OCI-LY7 (cell line): ENCODE data around the gene ICAM1. TPM values are rescaled to one million over a fixed set of nuclear protein-coding genes. Genes with fewer than 3 reads are reported as not detected.

Experiments
- BruUV-seq: library from RNA; stranded (reverse); fragments of 400-500 nt; replicated peaks from 2 replicates; lab custom pipeline; 2021; lab: Mats Ljungman, UMichigan
- CTCF ChIA-PET: fragments of 300-600 bp; sonication (Branson Sonifier 250); formaldehyde crosslinking; loops from one replicate; lab custom pipeline; 2022; ENCODE audit warnings: antibody characterized with exemption; ENCODE audit not compliant: unreplicated experiment; lab: Charles Lee
- POLR2A ChIA-PET: fragments of 300-600 bp; sonication (Branson Sonifier 250); formaldehyde crosslinking; loops from one replicate; lab custom pipeline; 2022; ENCODE audit warnings: antibody characterized with exemption; lab: Charles Lee
- DNase-seq: peaks from one replicate; pipeline ENCODE4 v3.0.0-alpha.2; 2015; ENCODE audit warnings: low spot score
- H2AFZ ChIP-seq: fragments of 200-600 bp; sonication (generic), shearing (Covaris generic); 2 replicates; pipeline ENCODE4 v1.6.1; 2014; ENCODE audit warnings: mild to moderate bottlenecking, antibody characterized with exemption, low read length, moderate library complexity
- H3K27ac ChIP-seq: fragments of 200-600 bp; sonication (generic); 2 replicates; pipeline ENCODE4 v1.5.1; 2014; ENCODE audit warnings: mixed run types, low read depth, mild to moderate bottlenecking, moderate library complexity, low read length, inconsistent platforms; ENCODE audit not compliant: poor library complexity, severe bottlenecking
- H3K36me3 ChIP-seq: fragments of 200-600 bp; sonication (generic); 2 replicates; pipeline ENCODE4 v1.6.1; 2014; ENCODE audit warnings: mild to moderate bottlenecking, antibody characterized with exemption, low read length, moderate library complexity, mixed read lengths; ENCODE audit not compliant: insufficient read depth
- H3K4me1 ChIP-seq: fragments of 200-600 bp; sonication (generic); 2 replicates; pipeline ENCODE4 v1.5.1; 2014; ENCODE audit warnings: mild to moderate bottlenecking, low read length; ENCODE audit not compliant: insufficient read depth, poor library complexity, severe bottlenecking
- H3K4me2 ChIP-seq: fragments of 200-600 bp; sonication (generic); 2 replicates; pipeline ENCODE4 v1.6.1; 2014; ENCODE audit warnings: mild to moderate bottlenecking, low read length
- H3K4me3 ChIP-seq: fragments of 200-600 bp; sonication (generic); 2 replicates; pipeline ENCODE4 v1.5.1; 2014; ENCODE audit warnings: mild to moderate bottlenecking, low read depth, low read length; ENCODE audit not compliant: poor library complexity, severe bottlenecking
- H3K79me2 ChIP-seq: fragments of 200-600 bp; sonication (generic); 2 replicates; pipeline ENCODE4 v1.6.1; 2016; ENCODE audit warnings: low read depth, mild to moderate bottlenecking, low read length, moderate library complexity, mixed read lengths; ENCODE audit not compliant: insufficient read depth
- H3K9me2 ChIP-seq: fragments of 200-600 bp; sonication (generic); 2 replicates; pipeline ENCODE4 v1.6.1; 2016; ENCODE audit warnings: mild to moderate bottlenecking, low read length, mixed read lengths; ENCODE audit not compliant: insufficient read depth
- H3K9me3 ChIP-seq: fragments of 200-600 bp; sonication (generic); 2 replicates; pipeline ENCODE4 v1.6.1; 2014; ENCODE audit warnings: mild to moderate bottlenecking, mixed run types, low read length, mixed read lengths
- H4K20me1 ChIP-seq: fragments of 200-600 bp; sonication (generic); 2 replicates; pipeline ENCODE4 v1.6.1; 2014; ENCODE audit warnings: mild to moderate bottlenecking, antibody characterized with exemption, low read length, moderate library complexity, mixed read lengths; ENCODE audit not compliant: insufficient read depth
- EZH2phosphoT487 ChIP-seq: fragments of 200-600 bp; sonication (generic); IDR thresholded peaks from 2 replicates; pipeline ENCODE4 v1.6.1; 2018; ENCODE audit warnings: low read depth, borderline replicate concordance, mild to moderate bottlenecking, mixed run types, antibody characterized with exemption, low read length, moderate library complexity, mixed read lengths
- intact Hi-C: fragments of 100-400 bp; cut with micrococcal nuclease; formaldehyde crosslinking; loops from one replicate; pipeline ENCODE4 v1.10.0; 2022; ENCODE audit not compliant: unreplicated experiment
- total RNA-seq, 2 experiments: library from RNA; depleted of rRNA in 1 of 2; stranded (reverse); fragments of >200 nt in 1 of 2; shearing (Covaris generic) in 1 of 2; gene quantifications; 2 replicates each; pipeline ENCODE4 v1.2.3, GENCODE V29; 2014 to 2022
- TF ChIP-seq, protein P1 (sequence below): fragments of 200-600 bp; sonication (generic); conservative IDR thresholded peaks from 2 replicates; pipeline ENCODE4 v1.5.1; 2014; ENCODE audit warnings: mild to moderate bottlenecking, antibody characterized with exemption, low read length, moderate library complexity, mixed read lengths

Gene ICAM1
- total RNA-seq, 2 experiments from 2014 or later, result 12.0 to 13.4 TPM

GRCh38 chr19:10285393-10285792 lies 14.5 kb downstream of the ICAM1 start:
- Histone ChIP-seq H3K79me2 (no peaks in the 10 kb centered on the region), H3K9me3 (no peaks in the 10 kb centered on the region), H4K20me1 (no peaks in the 10 kb centered on the region), H2AFZ (no peak overlapping the region), H3K4me2 (no peak overlapping the region), H3K27ac (peak overlapping the region; percentile 37), H3K4me1 (peaks cover 47% of the 10 kb centered on the region), H3K4me3 (no peak overlapping the region), H3K36me3 (peaks cover 23% of the 10 kb centered on the region; the same call in 1 of the 2 replicates), H3K9me2 (no peaks in the 10 kb centered on the region)
- ChIA-PET POLR2A (no interaction called here), CTCF (no interaction called here)
- TF ChIP-seq, protein P1, sequence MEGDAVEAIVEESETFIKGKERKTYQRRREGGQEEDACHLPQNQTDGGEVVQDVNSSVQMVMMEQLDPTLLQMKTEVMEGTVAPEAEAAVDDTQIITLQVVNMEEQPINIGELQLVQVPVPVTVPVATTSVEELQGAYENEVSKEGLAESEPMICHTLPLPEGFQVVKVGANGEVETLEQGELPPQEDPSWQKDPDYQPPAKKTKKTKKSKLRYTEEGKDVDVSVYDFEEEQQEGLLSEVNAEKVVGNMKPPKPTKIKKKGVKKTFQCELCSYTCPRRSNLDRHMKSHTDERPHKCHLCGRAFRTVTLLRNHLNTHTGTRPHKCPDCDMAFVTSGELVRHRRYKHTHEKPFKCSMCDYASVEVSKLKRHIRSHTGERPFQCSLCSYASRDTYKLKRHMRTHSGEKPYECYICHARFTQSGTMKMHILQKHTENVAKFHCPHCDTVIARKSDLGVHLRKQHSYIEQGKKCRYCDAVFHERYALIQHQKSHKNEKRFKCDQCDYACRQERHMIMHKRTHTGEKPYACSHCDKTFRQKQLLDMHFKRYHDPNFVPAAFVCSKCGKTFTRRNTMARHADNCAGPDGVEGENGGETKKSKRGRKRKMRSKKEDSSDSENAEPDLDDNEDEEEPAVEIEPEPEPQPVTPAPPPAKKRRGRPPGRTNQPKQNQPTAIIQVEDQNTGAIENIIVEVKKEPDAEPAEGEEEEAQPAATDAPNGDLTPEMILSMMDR, result no peak
- TF ChIP-seq EZH2phosphoT487, result no peak
- BruUV-seq, result no TSS peak
- DNase-seq, result no peak
- intact Hi-C loops, result no loop called here

GRCh38 chr19:10286803-10287737 lies 16.1 kb downstream of the ICAM1 start, which contains the start of gene ICAM4:
Gene ICAM4 (plus strand): TSS chr19:10286955. CDS start chr19:10287013, 58 bp downstream.
- H3K79me2 ChIP-seq, result no peaks in the 10 kb centered on the region
- H3K4me3 ChIP-seq, result no peak within 1 kb of the TSS
- no TSS peak for BruUV-seq
- CTCF ChIA-PET, result no interaction called here
- DNase-seq, result peak; percentile 27
- peaks cover 17% of the 10 kb centered on the region; the same call in 1 of the 2 replicates for H3K36me3 ChIP-seq
- intact Hi-C loops, result no loop called here
- no peak within 1 kb of the TSS for H2AFZ ChIP-seq
- POLR2A ChIA-PET, result interaction anchor here (1.6 kb wide), 1 partner anchor 16 kb away, joined by 4 read pairs; the partner anchor contains the start of gene ICAM1
- H3K9me3 ChIP-seq, result no peaks in the 10 kb centered on the region
- peak within 1 kb of the TSS; percentile 37 for H3K27ac ChIP-seq
- H4K20me1 ChIP-seq, result no peaks in the 10 kb centered on the region
- no peaks in the 10 kb centered on the region for H3K9me2 ChIP-seq
- H3K4me1 ChIP-seq, result peaks cover 64% of the 10 kb centered on the region
- TF ChIP-seq, protein P1, result no peak
- no peak for TF ChIP-seq EZH2phosphoT487
- H3K4me2 ChIP-seq, result peak within 1 kb of the TSS; percentile 17; the same call in 1 of the 2 replicates
